MCF 10A (cell line): ENCODE data around the gene GDE1. TPM values are rescaled to one million over a fixed set of nuclear protein-coding genes. Genes with fewer than 3 reads are reported as not detected.

Experiments used
- BruUV-seq: library from RNA; stranded (reverse); fragments of 400-500 nt; replicated peaks from 2 replicates; lab custom pipeline; 2021; lab: Mats Ljungman, UMichigan
- CTCF ChIA-PET: fragments of 300-600 bp; sonication (Branson Sonifier 250); formaldehyde crosslinking; extraction: SDS; loops from one replicate; lab custom pipeline; 2021; ENCODE audit warnings: antibody characterized with exemption, inconsistent platforms; lab: Yijun Ruan, JAX
- POLR2A ChIA-PET: fragments of 300-600, 350-650 bp; sonication (Branson Sonifier 250); formaldehyde crosslinking; extraction: SDS; loops from one replicate; lab custom pipeline; 2020; ENCODE audit warnings: antibody characterized with exemption, inconsistent platforms; lab: Yijun Ruan, JAX
- DNase-seq: peaks from one replicate; pipeline ENCODE4 v3.0.0-alpha.2; 2018; ENCODE audit not compliant: unreplicated experiment
- H3K27ac Mint-ChIP-seq: one replicate; pipeline ENCODE4 v1.8.0; 2022; ENCODE audit warnings: mild to moderate bottlenecking, low read depth, mixed read lengths; ENCODE audit not compliant: unreplicated experiment
- H3K27me3 Mint-ChIP-seq: one replicate; pipeline ENCODE4 v1.8.0; 2022; ENCODE audit warnings: mixed read lengths; ENCODE audit not compliant: insufficient read depth, unreplicated experiment
- H3K36me3 Mint-ChIP-seq: one replicate; pipeline ENCODE4 v1.8.0; 2022; ENCODE audit warnings: mild to moderate bottlenecking, moderate library complexity, mixed read lengths; ENCODE audit not compliant: insufficient read depth, unreplicated experiment
- H3K4me1 Mint-ChIP-seq: one replicate; pipeline ENCODE4 v1.8.0; 2022; ENCODE audit warnings: mixed read lengths; ENCODE audit not compliant: insufficient read depth, unreplicated experiment
- H3K4me3 Mint-ChIP-seq: one replicate; pipeline ENCODE4 v1.8.0; 2022; ENCODE audit warnings: mild to moderate bottlenecking, moderate library complexity, mixed read lengths; ENCODE audit not compliant: unreplicated experiment
- H3K9me3 Mint-ChIP-seq: one replicate; pipeline ENCODE4 v1.8.0; 2022; ENCODE audit warnings: mixed read lengths; ENCODE audit not compliant: unreplicated experiment
- intact Hi-C: fragments of 100-400 bp; cut with micrococcal nuclease; formaldehyde crosslinking; loops from 2 replicates; pipeline ENCODE4 v1.14.1; 2022
- total RNA-seq: library from RNA; stranded (reverse); gene quantifications from 2 replicates; pipeline ENCODE4 v1.2.3, GENCODE V29; 2022
- TF ChIP-seq, protein P1 (sequence below): fragments of 200-600 bp; IDR thresholded peaks from one replicate; pipeline ENCODE4 v1.8.0; 2022; ENCODE audit warnings: antibody characterized with exemption, mild to moderate bottlenecking; ENCODE audit not compliant: unreplicated experiment

Gene GDE1
- total RNA-seq, 1 experiment from 2014 or later = 44.9 TPM

DNA sequence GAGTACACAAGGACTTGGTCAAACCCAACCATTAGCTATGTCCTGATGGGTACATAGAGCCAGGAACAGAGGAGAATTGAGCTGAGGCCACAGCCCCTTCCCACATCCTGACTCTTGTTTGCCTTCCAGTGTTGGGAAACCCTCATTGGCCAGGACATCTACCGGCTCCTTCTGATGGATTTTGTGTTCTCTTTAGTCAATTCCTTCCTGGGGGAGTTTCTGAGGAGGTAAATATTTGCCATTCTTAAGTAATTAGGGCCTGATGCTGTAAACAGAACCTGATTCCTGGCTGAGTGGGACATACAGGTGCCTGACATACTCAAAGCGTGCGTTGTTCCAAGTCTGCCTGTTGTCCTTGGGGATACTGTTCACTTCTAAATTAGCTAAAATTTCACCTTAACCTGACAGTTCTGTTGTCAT is 42.6 kb downstream of the GDE1 start:
- H3K36me3 Mint-ChIP-seq = no peaks in the 10 kb centered on the region
- H3K27ac Mint-ChIP-seq = no peak overlapping the region
- BruUV-seq = no TSS peak
- ChIA-PET POLR2A (interaction anchor here (0.6 kb wide), 1 partner anchor 23 kb away, joined by 3 read pairs; no protein-coding TSS in a partner anchor), CTCF (interaction anchor here (0.9 kb wide), 1 partner anchor 90 kb away, joined by 4 read pairs; no protein-coding TSS in a partner anchor)
- no peak overlapping the region for H3K4me3 Mint-ChIP-seq
- no peaks in the 10 kb centered on the region for H3K4me1 Mint-ChIP-seq
- TF ChIP-seq, protein P1, sequence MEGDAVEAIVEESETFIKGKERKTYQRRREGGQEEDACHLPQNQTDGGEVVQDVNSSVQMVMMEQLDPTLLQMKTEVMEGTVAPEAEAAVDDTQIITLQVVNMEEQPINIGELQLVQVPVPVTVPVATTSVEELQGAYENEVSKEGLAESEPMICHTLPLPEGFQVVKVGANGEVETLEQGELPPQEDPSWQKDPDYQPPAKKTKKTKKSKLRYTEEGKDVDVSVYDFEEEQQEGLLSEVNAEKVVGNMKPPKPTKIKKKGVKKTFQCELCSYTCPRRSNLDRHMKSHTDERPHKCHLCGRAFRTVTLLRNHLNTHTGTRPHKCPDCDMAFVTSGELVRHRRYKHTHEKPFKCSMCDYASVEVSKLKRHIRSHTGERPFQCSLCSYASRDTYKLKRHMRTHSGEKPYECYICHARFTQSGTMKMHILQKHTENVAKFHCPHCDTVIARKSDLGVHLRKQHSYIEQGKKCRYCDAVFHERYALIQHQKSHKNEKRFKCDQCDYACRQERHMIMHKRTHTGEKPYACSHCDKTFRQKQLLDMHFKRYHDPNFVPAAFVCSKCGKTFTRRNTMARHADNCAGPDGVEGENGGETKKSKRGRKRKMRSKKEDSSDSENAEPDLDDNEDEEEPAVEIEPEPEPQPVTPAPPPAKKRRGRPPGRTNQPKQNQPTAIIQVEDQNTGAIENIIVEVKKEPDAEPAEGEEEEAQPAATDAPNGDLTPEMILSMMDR = no peak
- H3K9me3 Mint-ChIP-seq = no peaks in the 10 kb centered on the region
- H3K27me3 Mint-ChIP-seq = no peaks in the 10 kb centered on the region
- intact Hi-C loops = no loop called here
- no peak for DNase-seq

DNA sequence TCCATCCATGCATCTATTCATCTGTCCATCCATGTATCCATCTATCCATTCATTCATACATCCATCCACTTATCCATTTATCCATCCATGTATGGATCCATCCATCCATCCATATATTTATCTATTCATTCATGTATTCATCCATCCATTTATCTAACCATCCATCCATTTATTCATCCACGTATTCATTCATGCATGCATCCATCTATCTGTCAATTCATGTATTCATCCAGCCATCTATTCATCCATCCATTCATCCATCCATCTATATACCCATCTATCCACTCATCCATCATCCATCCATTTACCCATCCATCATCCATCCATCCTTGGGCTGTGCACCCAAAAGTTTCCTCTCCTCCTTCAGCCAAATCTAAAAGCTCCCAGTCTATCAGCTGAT is 43.4 kb downstream of the GDE1 start:
- POLR2A ChIA-PET = interaction anchor here (0.6 kb wide), 1 partner anchor 22 kb away, joined by 3 read pairs; no protein-coding TSS in a partner anchor
- no peak for DNase-seq
- Mint-ChIP-seq H3K9me3 (no peaks in the 10 kb centered on the region), H3K27me3 (no peaks in the 10 kb centered on the region), H3K27ac (no peak overlapping the region), H3K36me3 (no peaks in the 10 kb centered on the region), H3K4me1 (no peaks in the 10 kb centered on the region), H3K4me3 (no peak overlapping the region)
- intact Hi-C loops = no loop called here
- no TSS peak for BruUV-seq
- CTCF ChIA-PET = interaction anchor here (0.7 to 0.9 kb wide), 2 partner anchors 64 to 89 kb away, joined by 3 to 4 read pairs; no protein-coding TSS in a partner anchor
- TF ChIP-seq, protein P1 = no peak

DNA sequence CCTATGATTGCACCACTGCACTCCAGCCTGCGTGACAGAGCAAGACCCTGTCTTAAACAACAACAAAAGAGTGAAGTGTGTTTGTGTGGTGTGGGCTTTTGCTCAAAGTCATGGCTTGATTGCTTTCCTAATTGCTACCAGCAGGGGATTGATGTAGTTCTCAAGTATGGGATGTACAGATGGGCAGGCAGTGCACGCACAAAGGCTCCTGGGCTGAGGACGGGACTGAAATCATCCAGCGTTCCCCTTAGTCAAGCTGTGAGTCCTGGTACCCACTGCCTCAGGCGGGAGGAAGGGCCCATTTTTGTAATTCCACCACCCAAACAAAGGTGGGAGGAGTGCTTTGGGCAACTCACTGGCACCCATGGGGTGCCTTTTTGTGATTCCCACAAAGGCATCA is 47.3 kb downstream of the GDE1 start:
- H3K27ac Mint-ChIP-seq = no peak overlapping the region
- BruUV-seq = no TSS peak
- intact Hi-C loops = no loop called here
- H3K4me3 Mint-ChIP-seq = no peak overlapping the region
- TF ChIP-seq, protein P1 = peak; percentile 8
- ChIA-PET CTCF (no interaction called here), POLR2A (no interaction called here)
- no peaks in the 10 kb centered on the region for H3K4me1 Mint-ChIP-seq
- no peaks in the 10 kb centered on the region for H3K27me3 Mint-ChIP-seq
- no peaks in the 10 kb centered on the region for H3K36me3 Mint-ChIP-seq
- no peaks in the 10 kb centered on the region for H3K9me3 Mint-ChIP-seq
- no peak for DNase-seq

DNA sequence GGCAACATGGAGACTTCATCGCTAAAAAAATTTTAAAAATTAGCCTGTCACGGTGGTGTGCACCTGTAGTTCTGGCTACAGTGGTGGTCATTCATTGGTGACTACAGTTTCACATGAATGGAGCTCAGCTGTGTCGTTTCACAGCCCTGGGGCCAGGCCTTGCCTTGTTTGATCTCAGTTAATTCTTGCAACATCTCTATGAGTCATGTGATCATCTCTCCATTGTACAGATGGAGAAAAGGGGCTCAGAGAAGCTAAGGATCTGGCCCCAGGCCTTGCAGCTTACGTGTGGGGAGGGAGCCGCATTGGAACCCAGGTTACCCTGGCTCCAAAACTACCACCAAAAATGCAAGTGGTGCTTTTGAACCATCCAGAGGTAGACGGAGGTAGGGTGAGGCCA is 49.4 kb downstream of the GDE1 start:
- Mint-ChIP-seq H3K9me3 (peaks cover 7% of the 10 kb centered on the region), H3K4me1 (no peaks in the 10 kb centered on the region), H3K36me3 (no peaks in the 10 kb centered on the region), H3K27ac (no peak overlapping the region), H3K27me3 (no peaks in the 10 kb centered on the region), H3K4me3 (no peak overlapping the region)
- TF ChIP-seq, protein P1 = no peak
- intact Hi-C loops = no loop called here
- no TSS peak for BruUV-seq
- DNase-seq = peak; percentile 9
- CTCF ChIA-PET = interaction anchor here (0.6 to 1.0 kb wide), 3 partner anchors 30 to 828 kb away, joined by 3 to 4 read pairs (median 4); no protein-coding TSS in a partner anchor
- POLR2A ChIA-PET = interaction anchor here (0.6 kb wide), 1 partner anchor 1453 kb away, joined by 3 read pairs; no protein-coding TSS in a partner anchor
